Anterior cingulate cortex (tissue), 58 donors: ENCODE results near the gene ARID5A.

ENCODE experiments used
- DNase-seq, 58 donors: peaks; one replicate each; lab custom pipeline; 2025; lab: John Stamatoyannopoulos, UW

The ARID5A gene

DNA sequence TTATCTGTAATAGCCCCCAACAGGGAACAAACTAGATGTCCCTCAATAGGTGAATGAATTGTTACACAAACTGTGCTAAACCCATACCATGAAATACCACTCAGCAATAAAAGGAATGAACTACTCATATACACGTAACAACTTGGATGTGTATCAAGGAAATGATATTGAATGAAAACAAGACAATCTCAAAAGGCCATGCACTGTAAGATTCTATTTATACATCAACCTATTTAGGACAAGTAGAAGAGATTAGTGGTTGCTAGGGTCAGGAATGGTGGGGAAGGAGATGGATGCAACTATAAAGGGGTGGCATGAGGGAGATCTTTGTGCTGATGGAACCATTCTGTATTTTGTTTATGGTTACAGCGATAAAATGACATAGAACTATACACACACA, 54.5 kb downstream of the ARID5A start:
- DNase-seq = no peak

DNA sequence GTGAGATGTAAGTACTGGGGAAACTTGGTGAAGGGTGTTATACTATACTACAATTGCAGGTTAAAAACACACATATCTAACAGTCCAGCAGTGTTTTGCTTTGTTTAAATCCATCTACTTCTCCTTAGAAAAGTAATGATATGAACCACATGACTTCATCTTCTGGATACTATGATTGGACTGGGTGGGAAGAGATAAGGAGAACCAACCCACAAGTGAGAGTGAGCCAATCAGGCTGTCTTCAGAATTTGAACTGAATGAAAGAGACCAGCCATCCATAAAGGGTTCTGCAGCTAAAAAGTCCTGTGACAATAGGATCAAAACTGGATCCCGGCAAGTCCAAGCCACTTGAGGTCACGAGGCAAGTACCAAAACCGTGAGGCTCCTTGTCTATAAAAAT, 54.9 kb downstream of the ARID5A start:
- no peak for DNase-seq

DNA sequence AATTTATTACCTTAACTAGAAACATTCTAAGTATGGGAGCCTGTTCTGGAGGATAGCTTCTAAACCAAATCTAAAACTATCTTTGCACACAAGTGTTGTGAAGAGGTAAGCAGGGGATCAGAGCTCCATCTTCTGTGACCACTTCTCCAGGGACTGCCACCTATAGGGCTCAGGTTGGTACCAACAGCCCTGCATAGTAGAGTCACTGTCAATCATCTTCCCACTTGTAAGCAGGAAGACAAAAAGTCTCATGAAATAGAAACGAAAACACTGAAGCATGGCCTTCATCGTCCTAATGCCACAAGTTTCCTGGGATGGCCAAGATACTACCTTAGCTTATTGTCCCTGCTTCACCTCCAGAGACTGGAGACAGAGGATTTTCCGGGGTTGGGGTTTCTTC, 57.7 kb downstream of the ARID5A start:
- no peak for DNase-seq

DNA sequence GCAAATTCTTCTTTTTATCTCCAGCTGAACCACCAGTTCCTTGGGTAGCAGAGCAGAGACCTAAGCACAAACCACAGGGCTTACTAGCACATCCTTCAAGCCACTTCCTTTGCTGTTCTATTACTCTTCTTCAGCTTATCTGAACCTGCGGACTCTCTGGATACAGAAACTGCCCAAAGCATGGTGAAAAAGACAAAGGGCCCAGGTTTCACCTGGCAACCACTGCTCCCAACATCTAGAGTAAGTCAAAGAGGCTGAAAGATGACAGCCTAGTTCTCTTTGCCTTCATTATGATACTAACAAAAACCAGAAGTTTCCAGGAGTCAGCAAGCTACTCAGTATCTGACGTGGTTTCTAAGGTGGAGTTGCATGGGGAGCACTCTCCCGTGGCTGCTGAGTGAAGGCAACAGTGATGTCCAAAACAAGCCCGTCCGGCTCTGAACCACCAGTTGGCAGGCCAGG, 58.2 kb downstream of the ARID5A start:
- DNase-seq = no peak

DNA sequence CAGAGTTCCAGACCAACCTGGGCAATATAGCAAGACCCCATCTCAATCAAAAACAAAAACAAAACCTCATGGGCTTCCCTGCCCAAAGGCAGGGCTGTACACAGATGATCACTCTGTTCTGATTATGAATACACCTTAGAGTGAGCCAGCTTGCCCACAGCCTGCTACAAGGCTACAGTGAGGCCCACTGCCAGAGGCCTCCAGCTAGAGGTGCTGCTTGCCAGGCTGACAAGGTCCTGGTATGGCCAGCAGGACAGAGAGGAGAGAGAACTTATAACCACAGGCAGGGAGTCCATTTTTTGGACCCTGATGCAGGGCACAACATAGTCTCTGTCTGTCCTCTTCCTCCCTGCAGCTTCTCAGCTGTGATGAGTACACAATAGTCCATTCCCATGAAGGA, 60.0 kb downstream of the ARID5A start:
- no peak for DNase-seq

DNA sequence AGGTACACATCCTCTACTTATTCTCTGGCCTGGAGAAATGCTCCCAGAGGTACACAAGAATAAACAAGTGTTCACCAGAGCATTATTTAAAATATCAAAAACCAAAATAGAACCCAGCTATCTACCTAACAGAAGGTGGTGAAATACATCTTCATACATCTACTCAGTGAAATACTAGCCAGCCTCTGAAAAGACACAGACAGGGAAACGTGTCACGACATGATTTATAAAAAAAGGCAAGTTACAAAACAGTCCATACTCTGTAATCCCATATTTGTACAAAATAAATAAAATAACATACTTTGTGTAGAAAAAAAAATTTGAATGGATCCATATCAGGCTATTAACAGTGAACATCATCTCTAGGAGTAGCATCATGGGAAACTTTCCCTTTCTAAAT, 63.4 kb downstream of the ARID5A start:
- DNase-seq = no peak

DNA sequence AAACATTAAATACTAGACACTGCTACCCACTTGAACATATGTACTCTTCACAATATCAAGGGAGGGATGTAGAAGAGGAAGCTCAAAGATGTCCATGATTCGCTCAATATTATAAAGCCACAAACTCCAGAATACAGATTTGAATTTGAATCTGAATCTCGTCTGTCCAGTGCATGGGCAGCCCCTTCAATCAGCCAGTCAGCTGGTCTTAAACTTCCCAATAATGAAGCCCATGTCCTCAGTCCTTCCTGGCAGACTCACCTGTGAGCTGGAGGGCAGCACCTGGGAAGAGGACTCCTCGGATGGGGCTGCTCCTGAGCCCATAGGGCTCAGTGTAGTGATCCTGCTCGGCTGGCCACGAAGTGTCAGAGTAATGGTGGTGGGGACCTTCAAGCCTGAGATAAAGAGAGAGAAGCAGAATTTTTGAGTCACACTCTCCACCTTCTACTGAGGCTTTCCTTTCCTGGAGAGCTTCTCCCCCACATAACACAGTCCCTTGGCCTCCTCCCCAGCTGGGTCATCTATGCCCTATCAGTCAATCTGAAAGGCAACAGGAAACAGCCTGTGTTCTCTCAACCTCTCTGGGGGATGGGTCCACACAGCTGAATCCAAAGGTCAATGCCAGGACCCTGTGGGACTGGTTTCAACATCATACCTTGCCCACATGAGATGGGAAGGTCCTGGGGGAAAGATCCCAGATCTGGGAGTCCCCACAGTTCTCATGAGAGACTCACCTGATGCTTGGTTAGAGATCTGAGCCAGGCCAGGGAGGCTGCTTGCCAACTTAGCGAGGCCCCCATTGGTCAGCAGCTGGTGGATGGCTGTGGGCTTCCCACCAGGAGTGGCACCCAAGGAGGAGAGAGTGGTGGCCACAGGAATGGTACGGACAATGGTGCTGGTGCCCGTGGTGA, 65.1 kb downstream of the ARID5A start:
- DNase-seq = no peak
